Measurements from ENCODE around the gene TESK2.

TESK2 gene

GRCh38 chr1:45332346-45332720, 158.6 kb downstream of the TESK2 start:
- H3K4me3 ChIP-seq (ENCODE audit: low read depth, low read length): no peak overlapping the region
- TF ChIP-seq CTCF (IDR thresholded peaks at IDR 0.05; ENCODE audit: low read depth, low read length, missing control alignments): no peak
- in situ Hi-C loops (cut with HindIII; ENCODE audit: low sequenced_read_pairs): no loop called here

GRCh38 chr1:45331436-45332345, 159.3 kb downstream of the TESK2 start:
- TF ChIP-seq CTCF (IDR thresholded peaks at IDR 0.05; ENCODE audit: low read depth, low read length, missing control alignments): no peak
- in situ Hi-C loops (cut with HindIII; ENCODE audit: low sequenced_read_pairs): no loop called here
- no peak overlapping the region for H3K4me3 ChIP-seq (ENCODE audit: low read depth, low read length)
- no peak for DNase-seq (ENCODE audit: low read depth)

More at GRCh38 chr1:45332346-45332720, 158.6 kb downstream of the TESK2 start:
- no peak for DNase-seq (ENCODE audit: low read depth)

- no peak for TF ChIP-seq CTCF (IDR thresholded peaks at IDR 0.05; ENCODE audit: low read depth, low read length, missing control alignments)
- no peak for DNase-seq (ENCODE audit: low read depth)
- no peak overlapping the region for H3K4me3 ChIP-seq (ENCODE audit: low read depth, low read length)
- in situ Hi-C loops (cut with HindIII; ENCODE audit: low sequenced_read_pairs): no loop called here
Observed at GRCh38 chr1:45329445-45329844, 161.5 kb downstream of the TESK2 start.

GRCh38 chr1:45328680-45329079, 162.3 kb downstream of the TESK2 start:
- no peak for DNase-seq (ENCODE audit: low read depth)
- TF ChIP-seq CTCF (IDR thresholded peaks at IDR 0.05; ENCODE audit: low read depth, low read length, missing control alignments): no peak
- in situ Hi-C loops (cut with HindIII; ENCODE audit: low sequenced_read_pairs): no loop called here

GRCh38 chr1:45327644-45328515, 163.1 kb downstream of the TESK2 start:
- H3K4me3 ChIP-seq (ENCODE audit: low read depth, low read length): no peak overlapping the region
- no peak for DNase-seq (ENCODE audit: low read depth)
- no peak for TF ChIP-seq CTCF (IDR thresholded peaks at IDR 0.05; ENCODE audit: low read depth, low read length, missing control alignments)
- in situ Hi-C loops (cut with HindIII; ENCODE audit: low sequenced_read_pairs): no loop called here

More at GRCh38 chr1:45328680-45329079, 162.3 kb downstream of the TESK2 start:
- no peak overlapping the region for H3K4me3 ChIP-seq (ENCODE audit: low read depth, low read length)

Measured in astrocyte of the cerebellum (primary cell).